GM12878 (cell line): ENCODE data around the gene BRIX1. TPM values are rescaled to one million over a fixed set of nuclear protein-coding genes. Genes with fewer than 3 reads are reported as not detected.

Experiments used
- ATAC-seq: fragments of 200-7000 bp; cut with Tn5 transposase; 3 replicates; pipeline ENCODE4 v1.9.1; 2020; ENCODE audit warnings: mild to moderate bottlenecking, moderate library complexity
- BruUV-seq: library from RNA; stranded (reverse); fragments of 400-500 nt; replicated peaks from 2 replicates; lab custom pipeline; 2021; lab: Mats Ljungman, UMichigan
- CTCF ChIA-PET: fragments of 300-600 bp; sonication (Branson Sonifier 250); formaldehyde crosslinking; extraction: SDS; loops from one replicate; lab custom pipeline; 2021; ENCODE audit warnings: inconsistent platforms; lab: Yijun Ruan, JAX
- POLR2A ChIA-PET: fragments of 350-600 bp; formaldehyde crosslinking; extraction: SDS; loops from one replicate; lab custom pipeline; 2021; ENCODE audit warnings: inconsistent platforms; lab: Charles Lee
- RAD21 ChIA-PET: fragments of 300-600 bp; sonication (Branson Sonifier 250); formaldehyde crosslinking; loops from one replicate; lab custom pipeline; 2023; ENCODE audit warnings: antibody characterized with exemption; ENCODE audit not compliant: unreplicated experiment; lab: Charles Lee
- SMC1A ChIA-PET: fragments of 300-600 bp; sonication (Branson Sonifier 250); formaldehyde crosslinking; loops from one replicate; lab custom pipeline; 2023; ENCODE audit not compliant: unreplicated experiment, uncharacterized antibody; lab: Charles Lee
- DNase-seq: peaks from one replicate; pipeline ENCODE4 v3.0.0-alpha.2; 2011; ENCODE audit warnings: low read depth, low spot score
- FAIRE-seq: peaks from 3 replicates; lab custom pipeline; 2011; peaks lifted over from hg19 to GRCh38; lab: Jason Lieb, UNC
- H2AFZ ChIP-seq: 2 replicates; pipeline ENCODE4 v1.6.0; 2011; ENCODE audit warnings: low read depth, low read length, control low read depth; ENCODE audit not compliant: control insufficient read depth
- H3K27ac ChIP-seq: 2 replicates; pipeline ENCODE4 v1.5.1; 2011; ENCODE audit warnings: control low read depth; ENCODE audit not compliant: control insufficient read depth, insufficient read depth
- H3K27me3 ChIP-seq, 2 experiments: replicated peaks in 1 of 2; 2 replicates each; pipeline versions ENCODE4 v1.6.0 to v1.6.1; 2011; ENCODE audit warnings: low read length in 1 of 2; ENCODE audit not compliant: control insufficient read depth in 2 of 2, insufficient read depth in 2 of 2
- H3K36me3 ChIP-seq, 2 experiments: 2 replicates each; pipeline ENCODE4 v1.5.1; 2011; ENCODE audit warnings: low read length in 1 of 2; ENCODE audit not compliant: control insufficient read depth in 2 of 2, insufficient read depth in 2 of 2
- H3K4me1 ChIP-seq: 2 replicates; pipeline ENCODE4 v1.6.1; 2011; ENCODE audit warnings: mild to moderate bottlenecking, low read length, moderate library complexity, mixed read lengths; ENCODE audit not compliant: control insufficient read depth, insufficient read depth
- H3K4me2 ChIP-seq: 2 replicates; pipeline ENCODE4 v1.6.0; 2011; ENCODE audit warnings: control low read depth; ENCODE audit not compliant: control insufficient read depth, insufficient read depth
- H3K4me3 ChIP-seq: fragments of 200-600 bp; sonication (generic); 2 replicates; pipeline ENCODE4 v1.5.1; 2016
- H3K79me2 ChIP-seq: 2 replicates; pipeline ENCODE4 v1.6.0; 2011; ENCODE audit warnings: low read length; ENCODE audit not compliant: control insufficient read depth, insufficient read depth
- H3K9ac ChIP-seq: 2 replicates; pipeline ENCODE4 v1.8.0; 2011; ENCODE audit warnings: low read length, control low read depth, mixed read lengths; ENCODE audit not compliant: control insufficient read depth, insufficient read depth
- H3K9me3 ChIP-seq: replicated peaks from 3 replicates; pipeline ENCODE4 v1.5.1; 2011; ENCODE audit warnings: mild to moderate bottlenecking, low read length; ENCODE audit not compliant: control insufficient read depth, insufficient read depth
- H4K20me1 ChIP-seq: 2 replicates; pipeline ENCODE4 v1.6.0; 2011; ENCODE audit not compliant: control insufficient read depth, insufficient read depth
- EP300 ChIP-seq, 2 experiments: fragments of 150-350 bp in 1 of 2; IDR thresholded peaks; 2 replicates each; pipeline ENCODE4 v1.6.1; 2011 to 2012; ENCODE audit warnings: low read depth in 2 of 2, low read length in 2 of 2, borderline replicate concordance in 1 of 2, improper control_type of control experiment in 1 of 2, inconsistent platforms in 1 of 2; ENCODE audit not compliant: control insufficient read depth in 1 of 2
- TCF12 ChIP-seq: IDR thresholded peaks from 2 replicates; pipeline ENCODE4 v1.6.1; 2011; ENCODE audit warnings: low read depth, mild to moderate bottlenecking, low read length
- TCF7 ChIP-seq: IDR thresholded peaks from 2 replicates; pipeline ENCODE4 v1.6.1; 2014; ENCODE audit warnings: antibody characterized with exemption, borderline replicate concordance
- ZNF207 ChIP-seq: fragments of 450-650 bp; IDR thresholded peaks from 2 replicates; pipeline ENCODE4 v1.6.1; 2014; ENCODE audit warnings: antibody characterized with exemption, mild to moderate bottlenecking, borderline replicate concordance
- WGBS: methylation state at CpG from one replicate; pipeline ENCODE4 v1.1.6; 2016; ENCODE audit warnings: low lambda C conversion rate; ENCODE audit not compliant: insufficient replicate concordance, insufficient coverage; ENCODE audit errors: missing lambda C conversion rate; 5-methylcytosine and 5-hydroxymethylcytosine counted together
- in situ Hi-C: fragments of 300-500 bp; cut with MboI; formaldehyde crosslinking; loops from 9 replicates; pipeline ENCODE4 v1.14.3; 2018; ENCODE audit warnings: mixed read lengths
- intact Hi-C: fragments of 100-400 bp; cut with micrococcal nuclease; formaldehyde crosslinking; loops from one replicate; pipeline ENCODE4 v1.14.2; 2022; ENCODE audit not compliant: unreplicated experiment
- polyA plus RNA-seq, 11 experiments: library from polyadenylated mRNA; depleted of rRNA in 4 of 11; unstranded in 6 of 11; stranded (reverse) in 5 of 11; fragments of >200 nt; fragmentation: Nextera tagmentation in 4 of 11; fragmentation: Illumina TruSeq in 1 of 11; extraction: Ambion mirVana in 4 of 11; extraction: Trizol in 1 of 11; gene quantifications; 1 replicate in 1 of 11; 2 replicates in 10 of 11; pipeline versions ENCODE4 v1.2.1 to v1.2.3, GENCODE V29; 2011 to 2016; ENCODE audit warnings: inconsistent platforms in 2 of 11, missing spikeins in 2 of 11, low read depth in 1 of 11
- total RNA-seq, 4 experiments: library from RNA; depleted of rRNA in 3 of 4; stranded (reverse); fragments of >200 nt in 3 of 4; fragmentation: Illumina TruSeq in 1 of 4; extraction: Trizol in 1 of 4; gene quantifications; 2 replicates each; pipeline versions ENCODE4 v1.2.1 to v1.2.3, GENCODE V29; 2013 to 2021
- TF ChIP-seq, protein P1 (sequence below): fragments of 450-650 bp; IDR thresholded peaks from 2 replicates; pipeline ENCODE4 v1.6.1; 2017; ENCODE audit warnings: mild to moderate bottlenecking, moderate library complexity
- TF ChIP-seq, protein P2 (sequence below): IDR thresholded peaks from 2 replicates; pipeline ENCODE4 v1.6.1; 2011; ENCODE audit warnings: mild to moderate bottlenecking, low read depth, low read length, moderate library complexity; ENCODE audit not compliant: insufficient replicate concordance

Gene BRIX1
- total and polyA plus RNA-seq, 10 of the 15 experiments (the other 5 are each of a cell fraction or from before 2014, with no cell fraction given): 48.3 to 119 (median 78.9) TPM

DNA sequence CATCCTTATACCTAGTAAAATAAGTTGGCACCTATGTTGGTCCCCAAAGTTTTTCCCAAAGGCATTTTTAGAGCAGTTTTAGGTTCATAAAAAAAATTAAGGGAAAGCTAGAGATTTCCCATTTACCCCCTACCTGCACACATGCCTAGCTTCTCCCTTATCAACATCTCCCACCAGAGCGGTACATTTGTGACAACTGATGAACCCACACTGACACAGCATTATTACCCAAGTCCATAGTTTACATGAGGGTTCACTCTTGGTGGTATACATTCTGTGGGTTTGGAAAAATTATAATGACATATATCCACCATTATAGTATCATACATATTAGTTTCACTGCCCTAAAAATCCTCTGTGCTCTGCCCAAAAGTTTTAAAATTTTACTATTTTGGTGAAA is 12.3 kb upstream of the BRIX1 start:
- H3K27ac ChIP-seq: no peak overlapping the region
- peaks cover 0 to 4% of the 10 kb centered on the region in 2 experiments; a peak in 1 of 4 replicates for H3K36me3 ChIP-seq
- H3K9me3 ChIP-seq: no peaks in the 10 kb centered on the region
- 100% methylated on average over 1 of the region's 1 CpG for WGBS
- POLR2A ChIA-PET: interaction anchor here (0.7 to 3.1 kb wide), 2 partner anchors 10 to 13 kb away, joined by 3 to 11 read pairs; partner anchors contain the start of genes BRIX1 and RAD1
- H3K27me3 ChIP-seq: no peaks in the 10 kb centered on the region
- no peaks in the 10 kb centered on the region for H3K4me1 ChIP-seq
- no peaks in the 10 kb centered on the region for H4K20me1 ChIP-seq
- no peak overlapping the region for H2AFZ ChIP-seq
- SMC1A ChIA-PET: interaction anchor here (1.0 to 1.3 kb wide), 4 partner anchors 12 to 429 kb away, joined by 3 to 5 read pairs (median 4); partner anchors contain the start of genes BRIX1 and RAD1
- no peaks in the 10 kb centered on the region for H3K79me2 ChIP-seq
- no peak for DNase-seq
- H3K9ac ChIP-seq: no peak overlapping the region
- intact Hi-C loops: no loop called here
- no TSS peak for BruUV-seq
- FAIRE-seq: no peak
- CTCF ChIA-PET: interaction anchor here (0.7 to 3.0 kb wide), 8 partner anchors 21 to 1026 kb away, joined by 3 to 13 read pairs (median 5); partner anchors contain the start of gene DNAJC21
- TF ChIP-seq EP300 (IDR thresholded peaks at IDR 0.05; ENCODE audit: borderline replicate concordance in 1 of 2, control insufficient read depth in 1 of 2, low read depth in 2 of 2, low read length in 2 of 2) (no peak), TCF12 (no peak)
- TF ChIP-seq, all 136 proteins: peak for 0
- Histone ChIP-seq H3K4me3 (no peak overlapping the region), H3K4me2 (no peak overlapping the region)
- ATAC-seq: no peak
- in situ Hi-C loops: loop anchor here (5.0 to 25.0 kb wide), 3 partner anchors 371 to 891 kb away; partner anchors contain the start of gene AMACR
- RAD21 ChIA-PET: interaction anchor here (1.2 kb wide), 1 partner anchor 380 kb away, joined by 3 read pairs; no protein-coding TSS in a partner anchor

DNA sequence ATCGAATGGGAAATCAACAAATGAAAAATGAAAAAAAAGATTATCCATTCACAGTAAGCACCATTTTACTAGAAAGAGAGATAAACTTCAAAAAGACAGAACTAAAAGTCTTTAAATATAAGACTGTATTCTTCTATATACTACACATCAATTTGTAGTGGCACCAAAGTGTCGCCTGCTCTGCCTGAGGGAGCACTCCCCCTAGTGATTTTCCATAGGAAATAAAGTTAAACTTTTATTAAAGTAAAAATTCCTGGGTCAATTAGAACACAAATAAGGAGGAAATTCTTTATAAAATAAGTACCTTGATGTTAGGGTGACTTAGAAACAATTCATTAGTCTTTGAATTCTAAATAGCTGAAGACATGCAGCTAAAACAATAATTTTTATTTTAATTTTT is 9.9 kb upstream of the BRIX1 start:
- DNase-seq (no peak), ATAC-seq (no peak), FAIRE-seq (no peak)
- no peaks in the 10 kb centered on the region for H3K79me2 ChIP-seq
- no peaks in the 10 kb centered on the region for H3K9me3 ChIP-seq
- ChIA-PET SMC1A (interaction anchor here (1.1 to 1.8 kb wide), 3 partner anchors 8 to 98 kb away, joined by 3 to 5 read pairs (median 3); partner anchors contain the start of genes BRIX1 and RAD1), RAD21 (interaction anchor here (1.2 kb wide), 1 partner anchor 368 kb away, joined by 3 read pairs; no protein-coding TSS in a partner anchor), POLR2A (interaction anchor here (3.1 kb wide), 1 partner anchor 10 kb away, joined by 11 read pairs; the partner anchor contains the start of genes BRIX1 and RAD1), CTCF (interaction anchor here (1.0 to 2.5 kb wide), 3 partner anchors 10 to 430 kb away, joined by 4 to 6 read pairs (median 5); no protein-coding TSS in a partner anchor)
- WGBS: 100% methylated on average over 2 of the region's 2 CpGs
- no peaks in the 10 kb centered on the region for H3K4me1 ChIP-seq
- no peak overlapping the region for H3K4me2 ChIP-seq
- H3K4me3 ChIP-seq: no peak overlapping the region
- H3K9ac ChIP-seq: no peak overlapping the region
- H3K27me3 ChIP-seq: no peaks in the 10 kb centered on the region
- no peak overlapping the region for H3K27ac ChIP-seq
- in situ Hi-C loops (loop anchor here (25.0 kb wide), 2 partner anchors 418 to 893 kb away; partner anchors contain the start of gene AMACR), intact Hi-C loops (no loop called here)
- no peaks in the 10 kb centered on the region for H4K20me1 ChIP-seq
- peaks cover 0 to 4% of the 10 kb centered on the region in 2 experiments; a peak in 1 of 4 replicates for H3K36me3 ChIP-seq
- no peak overlapping the region for H2AFZ ChIP-seq
- no TSS peak for BruUV-seq
- TF ChIP-seq ZNF207 (no peak), TCF7 (no peak)
- TF ChIP-seq, protein P1, sequence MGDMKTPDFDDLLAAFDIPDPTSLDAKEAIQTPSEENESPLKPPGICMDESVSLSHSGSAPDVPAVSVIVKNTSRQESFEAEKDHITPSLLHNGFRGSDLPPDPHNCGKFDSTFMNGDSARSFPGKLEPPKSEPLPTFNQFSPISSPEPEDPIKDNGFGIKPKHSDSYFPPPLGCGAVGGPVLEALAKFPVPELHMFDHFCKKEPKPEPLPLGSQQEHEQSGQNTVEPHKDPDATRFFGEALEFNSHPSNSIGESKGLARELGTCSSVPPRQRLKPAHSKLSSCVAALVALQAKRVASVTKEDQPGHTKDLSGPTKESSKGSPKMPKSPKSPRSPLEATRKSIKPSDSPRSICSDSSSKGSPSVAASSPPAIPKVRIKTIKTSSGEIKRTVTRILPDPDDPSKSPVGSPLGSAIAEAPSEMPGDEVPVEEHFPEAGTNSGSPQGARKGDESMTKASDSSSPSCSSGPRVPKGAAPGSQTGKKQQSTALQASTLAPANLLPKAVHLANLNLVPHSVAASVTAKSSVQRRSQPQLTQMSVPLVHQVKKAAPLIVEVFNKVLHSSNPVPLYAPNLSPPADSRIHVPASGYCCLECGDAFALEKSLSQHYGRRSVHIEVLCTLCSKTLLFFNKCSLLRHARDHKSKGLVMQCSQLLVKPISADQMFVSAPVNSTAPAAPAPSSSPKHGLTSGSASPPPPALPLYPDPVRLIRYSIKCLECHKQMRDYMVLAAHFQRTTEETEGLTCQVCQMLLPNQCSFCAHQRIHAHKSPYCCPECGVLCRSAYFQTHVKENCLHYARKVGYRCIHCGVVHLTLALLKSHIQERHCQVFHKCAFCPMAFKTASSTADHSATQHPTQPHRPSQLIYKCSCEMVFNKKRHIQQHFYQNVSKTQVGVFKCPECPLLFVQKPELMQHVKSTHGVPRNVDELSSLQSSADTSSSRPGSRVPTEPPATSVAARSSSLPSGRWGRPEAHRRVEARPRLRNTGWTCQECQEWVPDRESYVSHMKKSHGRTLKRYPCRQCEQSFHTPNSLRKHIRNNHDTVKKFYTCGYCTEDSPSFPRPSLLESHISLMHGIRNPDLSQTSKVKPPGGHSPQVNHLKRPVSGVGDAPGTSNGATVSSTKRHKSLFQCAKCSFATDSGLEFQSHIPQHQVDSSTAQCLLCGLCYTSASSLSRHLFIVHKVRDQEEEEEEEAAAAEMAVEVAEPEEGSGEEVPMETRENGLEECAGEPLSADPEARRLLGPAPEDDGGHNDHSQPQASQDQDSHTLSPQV: no peak
- TF ChIP-seq, protein P2, sequence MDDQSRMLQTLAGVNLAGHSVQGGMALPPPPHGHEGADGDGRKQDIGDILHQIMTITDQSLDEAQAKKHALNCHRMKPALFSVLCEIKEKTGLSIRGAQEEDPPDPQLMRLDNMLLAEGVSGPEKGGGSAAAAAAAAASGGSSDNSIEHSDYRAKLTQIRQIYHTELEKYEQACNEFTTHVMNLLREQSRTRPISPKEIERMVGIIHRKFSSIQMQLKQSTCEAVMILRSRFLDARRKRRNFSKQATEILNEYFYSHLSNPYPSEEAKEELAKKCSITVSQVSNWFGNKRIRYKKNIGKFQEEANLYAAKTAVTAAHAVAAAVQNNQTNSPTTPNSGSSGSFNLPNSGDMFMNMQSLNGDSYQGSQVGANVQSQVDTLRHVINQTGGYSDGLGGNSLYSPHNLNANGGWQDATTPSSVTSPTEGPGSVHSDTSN: no peak
